Islet precursor cell (in vitro differentiated cells): ENCODE data around the gene INPP5D.
"Not testable (repeated sequence)": the region's sequence is repeated elsewhere in the genome, so short reads cannot be mapped to it uniquely, and the experiment has no call there.

Experiments
- DNase-seq: peaks from one replicate; pipeline ENCODE4 v3.0.0-alpha.2; 2018

Gene INPP5D

GRCh38 chr2:233189025-233189424 lies 128.9 kb downstream of the INPP5D start:
- DNase-seq, result no peak

DNA sequence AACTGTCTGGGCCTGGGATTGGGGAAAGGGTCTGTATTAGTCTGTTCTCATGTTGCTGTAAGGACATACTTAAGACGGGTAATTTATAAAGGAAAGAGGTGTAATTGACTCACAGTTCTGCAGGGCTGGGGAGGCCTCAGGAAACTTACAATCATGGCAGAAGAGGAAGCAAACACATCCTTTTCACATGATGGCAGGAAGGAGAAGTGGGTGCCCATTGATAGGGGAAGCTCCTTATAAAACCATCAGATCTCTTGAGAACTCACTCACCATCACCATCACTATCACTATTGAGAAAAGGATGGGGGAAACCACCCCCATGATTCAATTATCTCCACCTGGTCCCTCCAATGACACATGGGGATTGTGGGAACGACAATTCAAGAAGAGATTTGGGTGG lies 130.9 kb downstream of the INPP5D start:
- not testable (repeated sequence) for DNase-seq

DNA sequence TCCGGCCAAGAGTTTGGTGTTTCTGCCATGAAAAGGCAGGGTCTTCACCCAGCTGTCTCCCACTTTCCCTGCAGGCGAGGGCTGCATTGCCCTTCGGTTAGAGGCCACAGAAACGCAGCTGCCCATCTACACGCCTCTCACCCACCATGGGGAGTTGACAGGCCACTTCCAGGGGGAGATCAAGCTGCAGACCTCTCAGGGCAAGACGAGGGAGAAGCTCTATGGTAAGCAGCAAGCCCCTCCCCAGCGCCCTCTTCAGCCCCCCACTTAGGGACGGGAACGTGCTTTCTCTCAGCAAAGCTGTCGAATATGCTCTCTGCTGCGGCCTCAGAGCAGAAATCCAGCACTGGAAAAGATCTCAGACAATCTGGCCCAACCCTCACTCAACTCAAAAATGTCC lies 133.6 kb downstream of the INPP5D start:
- no peak for DNase-seq

- no peak for DNase-seq
These were observed 134.9 kb downstream of the INPP5D start for GRCh38 chr2:233195027-233195426.

DNA sequence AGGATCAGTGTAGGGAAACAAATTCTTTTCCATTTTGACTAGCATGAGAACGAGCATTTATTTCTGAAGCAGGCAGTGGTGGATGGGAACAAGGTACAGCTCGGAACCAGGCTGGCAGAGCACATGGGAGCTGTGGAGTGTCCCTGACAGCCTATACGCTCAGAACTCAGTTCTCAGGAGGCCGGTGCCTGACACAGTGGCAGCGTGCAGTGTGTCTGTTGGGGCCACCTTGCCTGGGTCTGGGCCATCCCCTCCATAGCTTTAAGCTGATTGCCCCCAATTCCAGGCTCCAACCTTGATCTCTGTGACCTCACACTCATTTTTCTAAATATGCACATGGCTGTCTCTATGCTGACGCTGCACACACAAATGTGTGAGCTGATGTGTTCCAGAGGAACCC lies 136.9 kb downstream of the INPP5D start:
- no peak for DNase-seq

DNA sequence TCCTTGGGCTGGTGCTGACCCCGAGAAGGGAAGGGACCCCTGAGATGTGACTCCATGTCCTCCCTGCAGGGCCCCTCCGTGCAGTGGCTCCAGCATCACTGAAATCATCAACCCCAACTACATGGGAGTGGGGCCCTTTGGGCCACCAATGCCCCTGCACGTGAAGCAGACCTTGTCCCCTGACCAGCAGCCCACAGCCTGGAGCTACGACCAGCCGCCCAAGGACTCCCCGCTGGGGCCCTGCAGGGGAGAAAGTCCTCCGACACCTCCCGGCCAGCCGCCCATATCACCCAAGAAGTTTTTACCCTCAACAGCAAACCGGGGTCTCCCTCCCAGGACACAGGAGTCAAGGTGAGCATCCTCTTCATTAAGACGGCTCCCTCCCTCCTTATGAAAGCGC lies 137.9 kb downstream of the INPP5D start:
- DNase-seq, result no peak

DNA sequence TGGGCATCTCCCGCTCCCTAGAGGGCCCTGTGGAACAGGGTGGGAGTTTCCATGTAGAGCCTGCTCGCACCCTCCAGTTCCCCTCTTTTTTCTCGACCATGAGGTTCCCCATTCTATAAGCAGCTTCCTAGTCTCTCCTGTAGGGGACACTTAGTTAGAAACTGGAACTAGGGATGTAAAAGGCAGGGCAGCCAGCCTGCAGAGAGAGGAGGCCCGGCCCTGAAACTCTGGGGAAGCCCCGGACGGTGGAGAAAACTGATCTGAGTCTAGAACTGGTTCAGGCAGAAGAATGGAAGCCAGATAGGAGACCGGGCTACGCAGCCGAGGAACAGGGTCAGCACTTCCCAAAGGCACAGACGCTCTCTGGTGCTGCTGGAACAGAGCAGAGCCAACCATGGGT lies 139.7 kb downstream of the INPP5D start:
- no peak for DNase-seq

DNA sequence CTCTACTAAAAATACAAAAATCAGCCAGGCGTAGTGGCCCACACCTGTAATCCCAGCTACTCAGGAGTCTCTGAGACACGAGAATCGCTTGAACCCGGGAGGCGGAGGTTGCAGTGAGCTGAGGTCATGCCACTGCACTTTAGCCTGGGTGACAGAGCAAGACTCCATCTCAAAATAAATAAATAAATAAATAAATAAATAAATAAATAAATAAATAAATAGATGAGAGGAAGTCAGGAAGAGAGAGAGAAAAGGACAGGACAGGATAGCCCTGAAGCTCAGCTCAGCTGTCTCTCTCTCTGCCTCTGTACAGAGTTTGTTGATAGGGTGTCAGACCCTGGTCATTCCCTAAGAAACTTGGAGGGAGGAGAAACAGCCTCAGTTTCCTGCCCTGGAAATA lies 140.6 kb downstream of the INPP5D start:
- DNase-seq, result not testable (repeated sequence)

- DNase-seq, result no peak
These were observed 141.3 kb downstream of the INPP5D start for GRCh38 chr2:233201258-233202013.

- no peak for DNase-seq
These were observed 142.4 kb downstream of the INPP5D start for GRCh38 chr2:233202531-233202944.

DNA sequence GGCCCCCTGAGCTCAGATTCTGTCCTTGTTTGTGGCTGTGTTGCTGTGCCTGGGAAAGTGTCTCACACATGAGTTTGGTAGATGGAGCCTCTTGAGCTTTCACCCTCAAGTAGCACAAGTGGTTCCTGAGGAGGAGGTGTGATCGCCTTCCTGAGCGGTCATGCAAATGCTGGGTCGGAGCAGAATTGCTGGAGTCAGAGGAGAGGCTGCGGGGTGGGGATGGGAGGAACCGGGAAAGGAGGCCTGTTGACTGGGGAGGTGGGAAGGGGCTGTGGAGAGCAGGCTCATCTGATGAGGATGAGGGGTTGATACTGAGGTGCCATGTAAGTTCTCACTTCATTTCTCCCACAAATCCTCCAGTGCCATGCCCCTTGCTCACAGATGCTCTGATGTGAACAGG lies 142.9 kb downstream of the INPP5D start:
- DNase-seq, result no peak

DNA sequence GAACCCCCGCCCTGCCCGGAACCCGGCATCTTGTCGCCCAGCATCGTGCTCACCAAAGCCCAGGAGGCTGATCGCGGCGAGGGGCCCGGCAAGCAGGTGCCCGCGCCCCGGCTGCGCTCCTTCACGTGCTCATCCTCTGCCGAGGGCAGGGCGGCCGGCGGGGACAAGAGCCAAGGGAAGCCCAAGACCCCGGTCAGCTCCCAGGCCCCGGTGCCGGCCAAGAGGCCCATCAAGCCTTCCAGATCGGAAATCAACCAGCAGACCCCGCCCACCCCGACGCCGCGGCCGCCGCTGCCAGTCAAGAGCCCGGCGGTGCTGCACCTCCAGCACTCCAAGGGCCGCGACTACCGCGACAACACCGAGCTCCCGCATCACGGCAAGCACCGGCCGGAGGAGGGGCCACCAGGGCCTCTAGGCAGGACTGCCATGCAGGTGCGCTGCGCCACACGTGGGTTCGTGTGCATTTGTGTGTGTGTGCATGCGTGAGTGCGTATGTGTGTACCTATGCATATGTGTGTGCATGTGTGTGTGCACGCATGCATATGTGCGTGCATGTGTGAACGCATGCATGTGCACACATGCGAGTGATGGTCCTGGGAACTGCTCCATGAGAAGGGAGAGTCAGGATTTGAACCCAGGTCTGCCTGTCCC lies 144.3 kb downstream of the INPP5D start:
- no peak for DNase-seq

DNA sequence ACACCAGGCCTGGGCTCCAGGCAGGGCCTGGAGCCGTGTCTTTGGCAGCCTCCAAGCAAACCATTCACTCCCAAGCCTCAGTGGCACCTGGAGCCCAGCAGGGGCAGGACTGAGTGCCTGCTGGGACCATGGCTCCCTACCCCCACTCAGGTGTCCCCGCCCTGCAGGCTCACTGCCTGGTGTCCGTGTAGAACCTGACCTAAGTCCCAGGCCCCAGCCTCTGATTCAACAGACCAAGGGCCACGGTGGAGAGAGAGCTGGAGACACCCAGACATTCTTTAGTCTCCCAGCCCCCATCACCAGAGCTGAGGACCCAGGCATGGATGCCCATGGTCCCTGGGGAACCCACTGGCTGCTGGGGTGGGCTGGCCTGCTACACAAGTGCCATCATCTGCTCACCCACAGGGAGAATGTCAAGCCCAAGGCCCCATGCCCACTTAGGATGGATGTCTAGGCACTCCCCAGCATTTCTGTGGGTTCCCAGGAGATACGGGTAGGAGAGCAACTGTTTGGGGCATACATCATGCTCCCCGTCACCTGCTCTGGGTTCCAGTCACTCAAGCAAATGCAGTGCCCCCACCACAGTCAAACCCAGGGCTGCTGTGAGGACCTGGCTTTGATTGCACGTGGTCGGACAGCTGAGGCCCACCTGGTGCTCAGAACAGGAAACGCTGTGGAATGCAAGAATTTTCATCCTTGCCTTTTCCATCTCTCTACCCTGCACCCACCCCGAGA lies 148.4 kb downstream of the INPP5D start:
- no peak for DNase-seq

DNA sequence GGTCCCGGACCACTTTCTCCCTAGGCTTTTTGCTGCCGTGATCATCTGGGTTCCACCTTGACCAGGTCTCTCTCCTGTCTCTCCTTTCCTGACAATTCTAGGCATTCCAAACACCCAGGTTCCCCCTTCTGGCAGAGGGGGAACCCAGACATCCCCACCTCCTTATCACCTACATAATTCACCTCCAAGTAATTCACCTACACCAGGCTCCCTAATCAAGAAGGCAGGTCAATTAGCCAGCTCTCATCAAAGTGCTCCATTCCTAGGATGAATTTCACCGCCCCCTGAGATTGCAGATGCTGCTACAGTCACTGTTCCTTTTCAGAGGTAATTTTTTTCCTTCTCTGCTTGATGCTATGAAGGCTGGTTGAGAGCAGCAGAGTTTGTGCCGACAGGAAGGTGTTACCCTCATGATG lies 149.0 kb downstream of the INPP5D start:
- no peak for DNase-seq

DNA sequence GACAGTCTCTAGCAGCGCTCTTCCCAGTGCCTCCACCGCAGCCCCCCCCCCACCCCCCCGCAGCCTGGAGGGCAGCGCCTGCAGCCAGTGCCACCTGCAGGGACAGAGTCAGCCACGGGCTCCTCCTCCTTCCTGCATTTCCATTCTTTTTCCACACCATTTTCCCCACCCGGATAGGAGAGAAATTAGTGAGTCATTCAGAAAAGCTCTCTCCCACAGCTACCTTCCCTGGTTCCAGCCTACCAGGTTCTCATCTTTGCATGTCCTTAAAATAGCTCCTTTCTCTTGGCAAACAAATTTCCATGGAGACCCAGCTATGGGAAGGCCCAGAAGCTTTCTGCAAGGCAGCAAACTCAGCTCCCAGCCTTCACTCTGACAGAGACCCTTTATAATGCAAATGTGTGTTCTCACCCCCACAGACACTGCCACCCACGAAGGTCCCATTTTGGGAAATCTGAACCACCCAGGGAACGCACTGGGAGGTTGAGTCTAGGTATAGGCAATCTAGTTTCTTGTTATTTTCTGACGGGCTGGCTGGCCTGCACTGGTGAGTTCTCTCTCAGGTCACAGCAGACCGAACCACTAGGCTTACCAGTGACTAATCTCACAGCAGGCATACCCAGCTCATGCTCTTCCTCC lies 149.5 kb downstream of the INPP5D start:
- peak; percentile 84 for DNase-seq

GRCh38 chr2:233210281-233210680 lies 150.1 kb downstream of the INPP5D start:
- no peak for DNase-seq

DNA sequence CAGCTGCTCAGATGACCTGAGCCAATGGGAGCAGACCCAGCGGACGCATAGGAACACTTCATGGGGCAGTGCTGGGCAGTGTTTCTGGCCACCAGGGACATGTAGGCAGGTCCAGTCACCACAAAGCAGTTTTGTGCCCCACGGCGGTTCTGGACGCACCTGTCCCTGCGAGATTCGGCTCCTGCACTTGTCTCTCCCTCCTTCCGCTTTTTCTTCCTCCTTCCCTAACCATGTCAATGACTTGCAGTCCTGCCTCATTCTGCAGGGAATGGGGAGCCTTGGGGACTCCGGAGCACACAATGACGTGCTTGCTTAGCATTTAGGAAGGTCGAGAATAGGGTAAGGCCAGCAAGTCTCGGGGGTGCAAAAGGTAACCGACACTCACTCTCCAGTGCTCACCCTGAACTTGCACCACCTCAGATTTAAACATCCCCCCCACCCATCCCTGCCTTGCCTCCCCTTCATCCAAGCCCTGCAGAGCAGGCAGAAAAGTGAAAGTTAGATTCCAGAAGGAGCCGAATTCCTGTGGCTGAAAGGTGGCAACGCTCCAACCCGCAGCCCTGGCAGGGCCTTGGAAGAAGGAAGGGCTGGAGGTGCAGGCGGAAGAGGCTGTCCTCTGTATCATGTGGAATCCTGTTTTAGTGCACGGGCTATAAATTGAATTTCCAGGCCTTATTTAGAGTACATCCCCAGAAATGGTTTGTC lies 150.9 kb downstream of the INPP5D start:
- no peak for DNase-seq

- DNase-seq, result no peak
These were observed 151.4 kb downstream of the INPP5D start for GRCh38 chr2:233211548-233211895.

DNA sequence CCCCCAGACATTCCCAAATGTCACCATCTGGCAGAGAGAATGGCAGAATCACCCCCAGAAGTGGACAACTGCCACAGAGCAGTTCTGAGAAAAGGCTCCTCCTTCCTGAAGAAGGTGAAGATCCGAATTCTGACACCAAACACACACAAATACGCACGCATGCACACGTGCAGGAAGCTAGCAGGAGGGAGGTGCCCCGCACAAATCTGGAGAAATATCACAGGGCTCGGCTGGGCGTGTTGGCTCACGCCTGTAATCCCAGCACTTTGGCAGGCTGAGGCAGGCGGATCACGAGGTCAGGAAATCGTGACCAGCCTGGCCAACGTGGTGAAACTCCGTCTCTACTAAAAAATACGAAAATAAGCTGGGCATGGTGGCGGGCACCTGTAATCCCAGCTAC lies 152.9 kb downstream of the INPP5D start:
- DNase-seq, result no peak

- no peak for DNase-seq
These were observed 153.8 kb downstream of the INPP5D start for GRCh38 chr2:233213975-233214374.

DNA sequence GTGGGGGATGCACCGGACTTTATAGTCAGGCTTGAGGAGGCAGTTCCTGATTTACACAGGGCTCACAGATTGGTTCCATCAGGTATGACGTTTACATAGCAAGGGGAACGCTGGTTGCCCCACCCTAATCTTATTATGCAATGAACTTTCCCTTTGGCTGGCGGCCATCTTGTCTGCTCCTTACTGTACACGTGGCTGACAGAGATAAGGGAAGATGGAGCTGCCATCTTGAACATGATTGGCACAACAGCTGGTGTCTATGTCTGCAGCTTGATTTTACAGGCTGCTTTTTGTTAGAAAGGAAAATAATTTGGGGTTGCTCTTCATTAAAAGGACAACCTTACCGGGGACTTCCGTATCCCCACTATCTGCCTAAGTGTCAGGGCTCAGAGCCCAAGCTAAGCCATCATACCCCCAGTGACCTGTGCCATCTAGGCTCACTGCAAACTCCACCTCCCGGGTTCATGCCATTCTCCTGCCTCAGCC lies 157.8 kb downstream of the INPP5D start:
- no peak for DNase-seq

- no peak for DNase-seq
These were observed 158.7 kb downstream of the INPP5D start for GRCh38 chr2:233218836-233219235.

DNA sequence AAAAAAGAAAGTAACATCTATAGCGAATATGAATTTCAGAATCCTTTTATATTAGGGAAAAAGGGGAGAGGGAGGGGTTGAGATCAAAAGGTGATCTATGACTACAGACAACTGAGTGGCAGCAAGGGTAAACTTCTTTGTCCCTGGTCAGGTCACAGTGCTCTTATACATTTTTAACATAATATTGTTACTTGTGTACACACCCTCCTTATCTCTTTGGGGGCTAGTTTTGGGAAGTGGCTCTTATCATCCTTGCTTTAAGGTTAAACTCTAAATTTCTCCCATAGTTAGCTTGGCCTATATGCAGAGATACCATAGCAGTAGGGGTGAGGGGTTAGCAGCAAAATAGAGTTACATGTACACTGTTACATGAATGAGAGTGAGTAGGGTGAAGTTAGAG lies 159.7 kb downstream of the INPP5D start:
- no peak for DNase-seq
